Measurements from ENCODE around the gene DIO1.

- TF ChIP-seq CTCF (IDR thresholded peaks at IDR 0.05) (no peak), POLR2A (IDR thresholded peaks at IDR 0.05; ENCODE audit: low read depth) (no peak)
These were observed 1.1 kb upstream of the DIO1 start for GRCh38 chr1:53892911-53893310.

All from esophagus muscularis mucosa (tissue), 3 donors.